SK-N-SH treated with all-trans-retinoic acid at 6 μM for 48 hours (cell line): ENCODE data around the gene KHDRBS1.

ENCODE experiments used
- ARNTL ChIP-seq: fragments of 450-650 bp; formaldehyde crosslinking; IDR thresholded peaks from 2 replicates; pipeline ENCODE4 v1.5.0; 2020; ENCODE audit warnings: low read depth, mild to moderate bottlenecking, moderate library complexity, borderline replicate concordance
- CREB5 ChIP-seq: fragments of 250-450 bp; sonication (Bioruptor Pico); IDR thresholded peaks from 2 replicates; pipeline ENCODE4 v1.5.1; 2020; ENCODE audit warnings: low read depth, mild to moderate bottlenecking, moderate library complexity
- CSDC2 ChIP-seq: fragments of 250-450 bp; sonication (Bioruptor Pico); IDR thresholded peaks from 2 replicates; pipeline ENCODE4 v1.5.0; 2020; ENCODE audit warnings: mild to moderate bottlenecking, moderate library complexity
- ESRRG ChIP-seq: fragments of 250-450 bp; sonication (Bioruptor Pico); IDR thresholded peaks from 2 replicates; pipeline ENCODE4 v1.6.1; 2021; ENCODE audit warnings: mild to moderate bottlenecking
- GLIS3 ChIP-seq: fragments of 250-450 bp; sonication (Bioruptor Pico); IDR thresholded peaks from 2 replicates; pipeline ENCODE4 v1.5.0; 2020; ENCODE audit warnings: mild to moderate bottlenecking, moderate library complexity
- ISL1 ChIP-seq: fragments of 250-450 bp; sonication (Bioruptor Pico); IDR thresholded peaks from 2 replicates; pipeline ENCODE4 v2.1.2; 2022; ENCODE audit warnings: mild to moderate bottlenecking, moderate library complexity
- RARB ChIP-seq: fragments of 250-450 bp; sonication (Bioruptor Pico); IDR thresholded peaks from 2 replicates; pipeline ENCODE4 v1.8.0; 2021; ENCODE audit warnings: mild to moderate bottlenecking, moderate library complexity
- ZFP3 ChIP-seq: fragments of 250-450 bp; sonication (Bioruptor Pico); IDR thresholded peaks from 2 replicates; pipeline ENCODE4 v1.5.0; 2020; ENCODE audit warnings: mild to moderate bottlenecking, moderate library complexity

DNA sequence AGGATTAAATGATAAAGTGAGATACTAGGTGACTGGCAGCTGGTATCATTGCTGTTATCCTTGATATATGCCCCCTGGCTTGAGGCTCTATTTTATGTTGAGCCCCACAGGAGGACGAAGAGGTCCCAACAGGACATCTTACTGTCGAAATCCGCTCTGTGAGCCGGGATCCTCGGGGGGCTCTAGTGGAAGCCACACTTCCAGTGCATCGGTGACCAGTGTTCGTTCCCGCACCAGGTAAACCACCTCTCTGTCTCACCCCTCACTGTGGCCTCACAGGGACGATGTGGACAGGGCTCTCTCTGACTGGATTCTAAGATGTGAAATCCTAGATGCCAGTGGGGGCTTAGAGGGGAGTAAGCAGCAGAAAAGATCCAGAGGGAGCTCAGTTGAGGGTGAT is 61.2 kb downstream of the KHDRBS1 start:
- TF ChIP-seq ARNTL (CRISPR knock-in tag) (no peak), ISL1 (no peak), CREB5 (no peak), GLIS3 (CRISPR knock-in tag) (no peak), ZFP3 (CRISPR knock-in tag) (no peak), ESRRG (CRISPR knock-in tag) (no peak), RARB (CRISPR knock-in tag) (no peak), CSDC2 (CRISPR knock-in tag) (no peak)
